ENCODE measurements around the gene ATAD5.

DNA sequence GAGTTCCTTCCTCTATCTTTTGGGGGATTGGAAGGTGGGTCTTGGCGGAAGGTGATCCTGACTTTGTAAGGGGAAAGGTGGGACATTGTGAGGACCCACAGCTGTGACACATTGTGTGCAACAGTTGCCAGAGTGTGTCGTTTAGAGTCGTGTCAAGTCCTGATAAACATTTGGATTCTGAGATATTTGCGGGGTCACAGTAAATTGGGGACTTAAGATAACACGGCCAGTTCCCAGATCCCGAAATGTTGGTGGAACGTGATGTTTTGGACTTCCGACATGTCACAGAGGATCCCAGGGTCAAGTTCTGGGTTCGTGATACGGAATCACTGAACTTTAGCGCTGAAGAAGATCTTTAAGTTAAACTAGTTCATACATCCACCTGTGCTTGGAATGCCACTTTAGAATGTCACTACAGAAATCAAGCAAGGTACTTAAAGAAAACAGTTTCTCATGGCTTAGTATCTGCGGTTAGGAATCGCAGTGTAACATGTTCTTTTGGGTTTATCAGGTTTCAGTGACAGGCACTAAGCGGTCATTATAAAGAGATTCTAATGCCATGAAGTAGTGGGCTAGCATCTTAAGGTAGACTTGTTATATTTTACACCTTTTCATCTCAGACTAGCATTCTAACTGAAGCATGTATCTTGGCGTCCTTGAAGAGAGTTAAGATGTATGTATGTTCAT is 815 bp downstream of the ATAD5 start:
- TF ChIP-seq POLR2AphosphoS5 (IDR thresholded peaks at IDR 0.05; ENCODE audit: borderline replicate concordance, low read depth, low read length) (no peak), EZH2 (IDR thresholded peaks at IDR 0.05) (no peak)
